H9 (cell line): ENCODE measurements around the gene CALY. TPM values are rescaled to one million over a fixed set of nuclear protein-coding genes. Genes with fewer than 3 reads are reported as not detected.
A peak's percentile ranks its signal among the peaks of the same experiment; 100 is the strongest.

ENCODE experiments used
- DNase-seq: peaks from one replicate; pipeline ENCODE4 v3.0.0-alpha.2; 2017
- H2AFZ ChIP-seq: one replicate; pipeline ENCODE4 v1.6.1; 2013; ENCODE audit warnings: mild to moderate bottlenecking, low read length, control low read depth, moderate library complexity
- H2AK5ac ChIP-seq: 2 replicates; pipeline ENCODE4 v1.6.1; 2013; ENCODE audit warnings: low read length, control low read depth, mixed read lengths; ENCODE audit not compliant: insufficient read length
- H2BK120ac ChIP-seq: one replicate; pipeline ENCODE4 v1.6.1; 2013; ENCODE audit warnings: low read depth, mild to moderate bottlenecking, low read length, control low read depth, inconsistent platforms; ENCODE audit not compliant: poor library complexity, severe bottlenecking
- H2BK12ac ChIP-seq: 2 replicates; pipeline ENCODE4 v1.6.1; 2013; ENCODE audit warnings: low read length, control low read depth, mixed read lengths, low read depth; ENCODE audit not compliant: insufficient read length
- H2BK15ac ChIP-seq: 2 replicates; pipeline ENCODE4 v1.6.1; 2013; ENCODE audit warnings: low read depth, low read length, control low read depth
- H2BK20ac ChIP-seq: one replicate; pipeline ENCODE4 v1.6.1; 2013; ENCODE audit warnings: low read depth, mild to moderate bottlenecking, low read length, control low read depth, inconsistent platforms; ENCODE audit not compliant: poor library complexity, severe bottlenecking
- H2BK5ac ChIP-seq: 2 replicates; pipeline ENCODE4 v1.6.1; 2013; ENCODE audit warnings: low read length, control low read depth, mixed read lengths; ENCODE audit not compliant: insufficient read length
- H3K14ac ChIP-seq: 2 replicates; pipeline ENCODE4 v1.6.1; 2013; ENCODE audit warnings: low read length, control low read depth; ENCODE audit not compliant: insufficient read depth
- H3K18ac ChIP-seq: 2 replicates; pipeline ENCODE4 v1.6.1; 2013; ENCODE audit warnings: low read depth, mild to moderate bottlenecking, mixed read lengths, low read length, control low read depth; ENCODE audit not compliant: insufficient read length
- H3K23ac ChIP-seq: 2 replicates; pipeline ENCODE4 v1.6.1; 2013; ENCODE audit warnings: low read length, control low read depth, mixed read lengths, low read depth; ENCODE audit not compliant: insufficient read length
- H3K23me2 ChIP-seq: 2 replicates; pipeline ENCODE4 v1.6.1; 2013; ENCODE audit warnings: low read depth, mild to moderate bottlenecking, mixed read lengths, low read length, control low read depth; ENCODE audit not compliant: insufficient read length, poor library complexity, severe bottlenecking
- H3K27ac ChIP-seq: 2 replicates; pipeline ENCODE4 v1.5.1; 2013; ENCODE audit warnings: low read length, control low read depth, mixed read lengths, low read depth; ENCODE audit not compliant: insufficient read length
- H3K27me3 ChIP-seq: 2 replicates; pipeline ENCODE4 v1.6.1; 2013; ENCODE audit warnings: low read length, control low read depth, inconsistent platforms; ENCODE audit not compliant: insufficient read depth
- H3K4ac ChIP-seq: 2 replicates; pipeline ENCODE4 v1.6.1; 2013; ENCODE audit warnings: low read depth, mild to moderate bottlenecking, control low read depth, inconsistent platforms, low read length, moderate library complexity
- H3K4me1 ChIP-seq: 2 replicates; pipeline ENCODE4 v1.6.1; 2013; ENCODE audit warnings: low read length, control low read depth, inconsistent platforms; ENCODE audit not compliant: insufficient read depth
- H3K4me2 ChIP-seq: 2 replicates; pipeline ENCODE4 v1.6.1; 2013; ENCODE audit warnings: low read length, control low read depth, mixed read lengths; ENCODE audit not compliant: insufficient read length, insufficient read depth
- H3K56ac ChIP-seq: 2 replicates; pipeline ENCODE4 v1.6.1; 2013; ENCODE audit warnings: low read depth, mild to moderate bottlenecking, mixed read lengths, low read length, control low read depth; ENCODE audit not compliant: insufficient read length
- H3K79me1 ChIP-seq: 2 replicates; pipeline ENCODE4 v1.6.1; 2013; ENCODE audit warnings: low read depth, mild to moderate bottlenecking, moderate library complexity, low read length, control low read depth, inconsistent platforms; ENCODE audit not compliant: insufficient read depth, poor library complexity, severe bottlenecking
- H3K79me2 ChIP-seq: 2 replicates; pipeline ENCODE4 v1.6.1; 2013; ENCODE audit warnings: low read length, control low read depth, inconsistent platforms; ENCODE audit not compliant: insufficient read depth
- H3K9ac ChIP-seq: 2 replicates; pipeline ENCODE4 v1.6.1; 2013; ENCODE audit warnings: low read length, control low read depth, mixed read lengths; ENCODE audit not compliant: insufficient read length; ENCODE audit errors: extremely low read depth
- H3K9me3 ChIP-seq: one replicate; pipeline ENCODE4 v1.6.1; 2013; ENCODE audit warnings: low read depth, low read length, inconsistent platforms; ENCODE audit not compliant: control insufficient read depth
- H3T11ph ChIP-seq: one replicate; pipeline ENCODE4 v1.6.1; 2013; ENCODE audit warnings: mild to moderate bottlenecking, low read length, control low read depth, inconsistent platforms
- H4K20me1 ChIP-seq: one replicate; pipeline ENCODE4 v1.6.1; 2013; ENCODE audit not compliant: control insufficient read depth, insufficient read length, insufficient read depth
- H4K5ac ChIP-seq: 2 replicates; pipeline ENCODE4 v1.6.1; 2013; ENCODE audit warnings: low read depth, mild to moderate bottlenecking, mixed read lengths, low read length, control low read depth; ENCODE audit not compliant: insufficient read length
- H4K8ac ChIP-seq: replicated peaks from 2 replicates; pipeline ENCODE4 v1.6.1; 2013; ENCODE audit warnings: low read length, control low read depth, mixed read lengths, low read depth; ENCODE audit not compliant: insufficient read length
- H4K91ac ChIP-seq: 2 replicates; pipeline ENCODE4 v1.6.1; 2013; ENCODE audit warnings: low read depth, mild to moderate bottlenecking, moderate library complexity, mixed read lengths, low read length, control low read depth; ENCODE audit not compliant: insufficient read length
- H3K27ac Mint-ChIP-seq, 3 experiments: 2 replicates in 2 of 3; 3 replicates in 1 of 3; pipeline ENCODE4 v1.8.0; 2020 to 2021; ENCODE audit warnings: mixed read lengths in 3 of 3, mild to moderate bottlenecking in 1 of 3, moderate library complexity in 1 of 3
- H3K27me3 Mint-ChIP-seq: 2 replicates; pipeline ENCODE4 v1.8.0; 2021; ENCODE audit warnings: low read depth, mild to moderate bottlenecking, moderate library complexity, mixed read lengths
- H3K36me3 Mint-ChIP-seq, 3 experiments: 2 replicates in 2 of 3; 3 replicates in 1 of 3; pipeline ENCODE4 v1.8.0; 2020 to 2021; ENCODE audit warnings: low read depth in 3 of 3, mixed read lengths in 3 of 3; ENCODE audit not compliant: insufficient read depth in 1 of 3
- H3K4me1 Mint-ChIP-seq, 2 experiments: 2 replicates each; pipeline ENCODE4 v1.8.0; 2020; ENCODE audit warnings: mixed read lengths in 2 of 2
- H3K4me3 Mint-ChIP-seq, 2 experiments: 2 replicates in 1 of 2; 3 replicates in 1 of 2; pipeline ENCODE4 v1.8.0; 2020 to 2021; ENCODE audit warnings: mild to moderate bottlenecking in 2 of 2, mixed read lengths in 2 of 2, moderate library complexity in 1 of 2
- H3K9me3 Mint-ChIP-seq, 2 experiments: 2 replicates in 1 of 2; 3 replicates in 1 of 2; pipeline ENCODE4 v1.8.0; 2020; ENCODE audit warnings: mild to moderate bottlenecking in 2 of 2, mixed read lengths in 2 of 2, moderate library complexity in 1 of 2
- WGBS: extraction: QIAGEN DNeasy Blood & Tissue Kit; methylation state at CpG from one replicate; pipeline ENCODE4 v1.1.7; 2013; ENCODE audit warnings: missing lambda C conversion rate, low lambda C conversion rate, mixed read lengths; ENCODE audit not compliant: insufficient read length; ENCODE audit errors: extremely low coverage; 5-methylcytosine and 5-hydroxymethylcytosine counted together
- total RNA-seq: library from RNA; stranded (reverse); gene quantifications from 2 replicates; pipeline ENCODE4 v1.2.1, GENCODE V29; 2021
- TF ChIP-seq, protein P1 (sequence below): fragments of 200-600 bp; sonication (generic); conservative IDR thresholded peaks from 3 replicates; pipeline ENCODE4 v1.8.0; 2021; ENCODE audit warnings: antibody characterized with exemption, mild to moderate bottlenecking

CALY gene
- total RNA-seq, 1 experiment from 2014 or later, result 2.9 TPM

DNA sequence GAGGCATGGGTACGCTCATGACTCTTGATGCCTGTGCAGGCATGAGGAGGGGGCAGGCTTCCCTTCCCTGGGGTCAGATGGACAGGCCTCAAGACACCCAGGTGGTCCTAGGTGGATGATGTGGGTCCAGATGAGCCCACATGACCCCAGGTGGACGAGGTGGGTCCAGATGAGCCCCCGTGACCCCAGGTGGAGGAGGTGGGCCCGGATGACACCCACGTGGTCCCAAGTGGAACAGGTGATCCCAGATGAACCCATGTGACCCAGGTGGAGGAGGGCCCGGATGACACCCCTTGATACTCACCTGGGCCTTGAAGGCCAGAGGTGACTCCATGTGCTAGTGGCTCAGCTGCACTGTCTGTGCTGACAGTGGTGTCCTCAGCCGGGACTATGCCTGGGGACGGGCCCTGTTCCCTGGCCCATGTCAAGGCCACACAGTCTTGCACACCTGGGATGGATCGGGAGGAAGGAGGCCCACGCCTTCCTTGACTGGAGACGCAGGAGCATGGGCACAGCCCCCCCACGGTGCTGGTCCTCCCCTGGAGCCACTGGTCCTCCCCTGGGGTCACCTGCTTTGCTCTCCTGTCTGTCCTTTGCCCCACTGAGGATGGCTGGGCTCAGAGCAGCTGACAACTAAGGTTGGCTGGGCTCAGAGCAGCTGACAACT is 13.7 kb upstream of the CALY start:
- Histone ChIP-seq H3K79me2 (no peaks in the 10 kb centered on the region), H3K9me3 (no peaks in the 10 kb centered on the region), H3K14ac (no peak overlapping the region; the same call in 1 of the 2 replicates), H3T11ph (no peak overlapping the region), H3K56ac (no peak overlapping the region), H3K4me2 (no peak overlapping the region), H3K23ac (no peak overlapping the region), H2BK20ac (no peak overlapping the region), H3K18ac (no peak overlapping the region), H2BK15ac (no peak overlapping the region), H4K20me1 (no peaks in the 10 kb centered on the region), H2BK120ac (no peak overlapping the region), H3K27ac (no peak overlapping the region), H3K4ac (no peak overlapping the region), H3K23me2 (no peaks in the 10 kb centered on the region), H4K5ac (no peak overlapping the region), H3K27me3 (no peaks in the 10 kb centered on the region; the same call in 1 of the 2 replicates), H2AK5ac (no peak overlapping the region), H4K8ac (no peak overlapping the region), H3K4me1 (no peaks in the 10 kb centered on the region), H2AFZ (no peak overlapping the region), H4K91ac (no peak overlapping the region), H2BK12ac (no peak overlapping the region), H3K9ac (no peak overlapping the region), H2BK5ac (no peak overlapping the region), H3K79me1 (no peaks in the 10 kb centered on the region)
- peaks cover 4 to 26% of the 10 kb centered on the region in 2 experiments; a peak in 3 of 4 replicates for H3K4me1 Mint-ChIP-seq
- TF ChIP-seq, protein P1, sequence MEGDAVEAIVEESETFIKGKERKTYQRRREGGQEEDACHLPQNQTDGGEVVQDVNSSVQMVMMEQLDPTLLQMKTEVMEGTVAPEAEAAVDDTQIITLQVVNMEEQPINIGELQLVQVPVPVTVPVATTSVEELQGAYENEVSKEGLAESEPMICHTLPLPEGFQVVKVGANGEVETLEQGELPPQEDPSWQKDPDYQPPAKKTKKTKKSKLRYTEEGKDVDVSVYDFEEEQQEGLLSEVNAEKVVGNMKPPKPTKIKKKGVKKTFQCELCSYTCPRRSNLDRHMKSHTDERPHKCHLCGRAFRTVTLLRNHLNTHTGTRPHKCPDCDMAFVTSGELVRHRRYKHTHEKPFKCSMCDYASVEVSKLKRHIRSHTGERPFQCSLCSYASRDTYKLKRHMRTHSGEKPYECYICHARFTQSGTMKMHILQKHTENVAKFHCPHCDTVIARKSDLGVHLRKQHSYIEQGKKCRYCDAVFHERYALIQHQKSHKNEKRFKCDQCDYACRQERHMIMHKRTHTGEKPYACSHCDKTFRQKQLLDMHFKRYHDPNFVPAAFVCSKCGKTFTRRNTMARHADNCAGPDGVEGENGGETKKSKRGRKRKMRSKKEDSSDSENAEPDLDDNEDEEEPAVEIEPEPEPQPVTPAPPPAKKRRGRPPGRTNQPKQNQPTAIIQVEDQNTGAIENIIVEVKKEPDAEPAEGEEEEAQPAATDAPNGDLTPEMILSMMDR, result no peak
- WGBS, result no CpG with 5 or more reads among the region's 12 CpGs
- peaks cover 7% of the 10 kb centered on the region for H3K27me3 Mint-ChIP-seq
- no peak overlapping the region for H3K27ac Mint-ChIP-seq
- peaks cover 0 to under 1% (median 0%) of the 10 kb centered on the region in 3 experiments; a peak in 1 of 7 replicates for H3K36me3 Mint-ChIP-seq
- DNase-seq, result no peak
- H3K4me3 Mint-ChIP-seq, result peak overlapping the region in 1 of 2 experiments; percentile 44; a peak in 1 of 5 replicates
- no peaks in the 10 kb centered on the region for H3K9me3 Mint-ChIP-seq
